ENCODE results near the gene AKR1D1. TPM values are rescaled to one million over a fixed set of nuclear protein-coding genes. Genes with fewer than 3 reads are reported as not detected.
"Not testable (repeated sequence)": the region's sequence is repeated elsewhere in the genome, so short reads cannot be mapped to it uniquely, and the experiment has no call there.

The AKR1D1 gene
- total and polyA plus RNA-seq, 2 of the 13 experiments (the other 11 are each of a cell fraction or from before 2014, with no cell fraction given), result 6.9 to 37.0 TPM

GRCh38 chr7:138091032-138091431 lies 14.8 kb downstream of the AKR1D1 start (continued):
- TF ChIP-seq ZNF713 (CRISPR knock-in tag; IDR thresholded peaks at IDR 0.05) (no peak), RFXAP (CRISPR knock-in tag; IDR thresholded peaks at IDR 0.05; ENCODE audit: borderline replicate concordance) (no peak), ELF1 (CRISPR knock-in tag; IDR thresholded peaks at IDR 0.05) (no peak), XRCC5 (optimal IDR thresholded peaks at IDR 0.05; ENCODE audit: low read length) (no peak), YEATS4 (CRISPR knock-in tag; IDR thresholded peaks at IDR 0.05; ENCODE audit: borderline replicate concordance) (no peak)
- TF ChIP-seq, protein P1, sequence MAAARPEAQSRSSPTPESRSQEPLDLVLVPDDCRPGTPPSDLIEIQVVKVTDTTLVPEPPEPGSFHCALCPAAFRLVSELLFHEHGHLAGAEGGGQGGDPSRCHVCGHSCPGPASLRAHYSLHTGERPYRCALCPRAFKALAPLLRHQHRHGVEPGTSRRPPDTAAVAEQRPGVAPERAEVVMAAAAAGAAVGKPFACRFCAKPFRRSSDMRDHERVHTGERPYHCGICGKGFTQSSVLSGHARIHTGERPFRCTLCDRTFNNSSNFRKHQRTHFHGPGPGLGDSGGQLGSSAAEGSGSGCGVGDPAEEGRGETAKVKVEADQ (CRISPR knock-in tag; IDR thresholded peaks at IDR 0.05; ENCODE audit: borderline replicate concordance), result no peak
- TF ChIP-seq, protein P2, sequence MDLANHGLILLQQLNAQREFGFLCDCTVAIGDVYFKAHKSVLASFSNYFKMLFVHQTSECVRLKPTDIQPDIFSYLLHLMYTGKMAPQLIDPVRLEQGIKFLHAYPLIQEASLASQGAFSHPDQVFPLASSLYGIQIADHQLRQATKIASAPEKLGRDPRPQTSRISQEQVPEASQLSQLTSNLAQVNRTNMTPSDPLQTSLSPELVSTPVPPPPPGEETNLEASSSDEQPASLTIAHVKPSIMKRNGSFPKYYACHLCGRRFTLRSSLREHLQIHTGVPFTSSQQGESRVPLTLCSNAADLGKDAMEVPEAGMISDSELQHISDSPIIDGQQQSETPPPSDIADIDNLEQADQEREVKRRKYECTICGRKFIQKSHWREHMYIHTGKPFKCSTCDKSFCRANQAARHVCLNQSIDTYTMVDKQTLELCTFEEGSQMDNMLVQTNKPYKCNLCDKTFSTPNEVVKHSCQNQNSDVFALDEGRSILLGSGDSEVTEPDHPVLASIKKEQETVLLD (CRISPR knock-in tag; IDR thresholded peaks at IDR 0.05; ENCODE audit: low read depth), result no peak

DNA sequence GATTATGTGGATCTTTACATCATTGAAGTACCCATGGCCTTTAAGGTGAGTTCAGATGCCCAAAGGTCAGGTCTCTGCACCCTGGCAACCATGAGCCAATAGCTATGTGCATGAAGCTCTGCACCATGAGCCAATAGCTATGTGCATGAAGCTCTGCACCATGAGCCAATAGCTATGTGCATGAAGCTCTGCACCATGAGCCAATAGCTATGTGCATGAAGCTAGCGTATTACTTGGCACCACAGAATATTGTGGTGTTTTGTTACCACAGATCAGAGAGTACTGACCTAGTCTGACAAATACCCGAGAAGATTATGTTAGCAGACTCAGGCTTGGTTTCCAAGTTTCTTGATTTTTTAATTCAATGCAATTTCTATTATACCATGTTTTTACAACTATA lies 15.6 kb downstream of the AKR1D1 start:
- H3K27ac ChIP-seq (ENCODE audit: extremely low read length, insufficient read depth, low read length); in situ Hi-C loops (cut with HindIII; ENCODE audit: extremely low pct_ligation_motif_present, low pct_unique_long_range_greater_than_20kb); H3K36me3 ChIP-seq (replicated peaks in 1 of 2; ENCODE audit: control insufficient read depth in 1 of 2, insufficient read depth in 2 of 2, low read length in 2 of 2); H3K4me3 ChIP-seq (replicated peaks in 1 of 3; ENCODE audit: insufficient read depth in 1 of 3, low read depth in 2 of 3, low read length in 3 of 3); H3K27me3 ChIP-seq (ENCODE audit: control insufficient read depth in 1 of 2, insufficient read depth in 2 of 2, low read length in 2 of 2); CTCF ChIA-PET (ENCODE audit: low intra/inter-chr PET ratio, low total read pairs); BruUV-seq (replicated peaks); H3K9me3 ChIP-seq (ENCODE audit: low read length); H3K9ac ChIP-seq (ENCODE audit: insufficient read depth, low read depth, low read length); ATAC-seq; H3K79me2 ChIP-seq (ENCODE audit: insufficient read depth, low read length); FAIRE-seq; H3K4me2 ChIP-seq (ENCODE audit: low read depth, low read length); POLR2A ChIA-PET; DNase-seq (ENCODE audit: low spot score); H2AFZ ChIP-seq (ENCODE audit: low read length); H4K20me1 ChIP-seq (ENCODE audit: insufficient read depth, low read length): not testable (repeated sequence)
- H3K4me1 ChIP-seq (ENCODE audit: insufficient read depth, low read length), result peaks cover 46% of the 10 kb centered on the region
- 97% methylated on average over 2 of the region's 2 CpGs for WGBS (ENCODE audit: low lambda C conversion rate)
- intact Hi-C loops (cut with micrococcal nuclease; ENCODE audit: unreplicated experiment), result loop anchor here (10.0 kb wide), 2 partner anchors 383 to 643 kb away; no protein-coding TSS in a partner anchor

Data from HepG2 (cell line).